ENCODE results near the gene WDR89.

Gene WDR89

GRCh38 chr14:63565448-63565847 is 76.2 kb downstream of the WDR89 start:
- H3K36me3 ChIP-seq (ENCODE audit: control insufficient read depth in 4 of 4, insufficient read depth in 4 of 4, low read length in 3 of 4): no peaks in the 10 kb centered on the region
- CTCF ChIA-PET: no interaction called here
- H3K27ac ChIP-seq (ENCODE audit: insufficient read depth in 1 of 2, low read depth in 1 of 2, low read length in 2 of 2, poor library complexity in 1 of 2, severe bottlenecking in 2 of 2): no peak overlapping the region
- POLR2A ChIA-PET: no interaction called here
- 100% methylated on average over 1 of the region's 3 CpGs for WGBS (ENCODE audit: insufficient coverage)
- H3K4me3 ChIP-seq (ENCODE audit: control insufficient read depth in 1 of 7, extremely low read depth in 1 of 7, insufficient read depth in 4 of 7, low read depth in 2 of 7, low read length in 6 of 7): no peak overlapping the region
- no peaks in the 10 kb centered on the region for H3K27me3 ChIP-seq (replicated peaks in 2 of 5; ENCODE audit: control insufficient read depth in 4 of 5, insufficient read depth in 5 of 5, low read length in 4 of 5)
- no peaks in the 10 kb centered on the region for H3K4me1 ChIP-seq (ENCODE audit: control extremely low read depth in 1 of 4, control insufficient read depth in 4 of 4, insufficient read depth in 4 of 4, low read length in 3 of 4)
- H3K9me3 ChIP-seq (ENCODE audit: control extremely low read depth in 1 of 5, control insufficient read depth in 4 of 5, insufficient read depth in 2 of 5, low read depth in 1 of 5, low read length in 4 of 5): no peaks in the 10 kb centered on the region
- DNase-seq: no peak

- H3K27me3 ChIP-seq (replicated peaks in 2 of 5; ENCODE audit: control insufficient read depth in 4 of 5, insufficient read depth in 5 of 5, low read length in 4 of 5): no peaks in the 10 kb centered on the region
- H3K9me3 ChIP-seq (ENCODE audit: control extremely low read depth in 1 of 5, control insufficient read depth in 4 of 5, insufficient read depth in 2 of 5, low read depth in 1 of 5, low read length in 4 of 5): no peaks in the 10 kb centered on the region
- ChIA-PET CTCF (no interaction called here), POLR2A (no interaction called here)
- no peak overlapping the region for H3K27ac ChIP-seq (ENCODE audit: insufficient read depth in 1 of 2, low read depth in 1 of 2, low read length in 2 of 2, poor library complexity in 1 of 2, severe bottlenecking in 2 of 2)
- no peaks in the 10 kb centered on the region for H3K4me1 ChIP-seq (ENCODE audit: control extremely low read depth in 1 of 4, control insufficient read depth in 4 of 4, insufficient read depth in 4 of 4, low read length in 3 of 4)
- no peaks in the 10 kb centered on the region for H3K36me3 ChIP-seq (ENCODE audit: control insufficient read depth in 4 of 4, insufficient read depth in 4 of 4, low read length in 3 of 4)
- H3K4me3 ChIP-seq (ENCODE audit: control insufficient read depth in 1 of 7, extremely low read depth in 1 of 7, insufficient read depth in 4 of 7, low read depth in 2 of 7, low read length in 6 of 7): no peak overlapping the region
- 13% methylated on average over 1 of the region's 1 CpG for WGBS (ENCODE audit: insufficient coverage)
- no peak for DNase-seq
These were observed 77.4 kb downstream of the WDR89 start for GRCh38 chr14:63564318-63564717.

GRCh38 chr14:63563370-63564026 is 78.2 kb downstream of the WDR89 start:
- H3K4me1 ChIP-seq (ENCODE audit: control extremely low read depth in 1 of 4, control insufficient read depth in 4 of 4, insufficient read depth in 4 of 4, low read length in 3 of 4): no peaks in the 10 kb centered on the region
- H3K27ac ChIP-seq (ENCODE audit: insufficient read depth in 1 of 2, low read depth in 1 of 2, low read length in 2 of 2, poor library complexity in 1 of 2, severe bottlenecking in 2 of 2): no peak overlapping the region
- H3K9me3 ChIP-seq (ENCODE audit: control extremely low read depth in 1 of 5, control insufficient read depth in 4 of 5, insufficient read depth in 2 of 5, low read depth in 1 of 5, low read length in 4 of 5): no peaks in the 10 kb centered on the region
- H3K27me3 ChIP-seq (replicated peaks in 2 of 5; ENCODE audit: control insufficient read depth in 4 of 5, insufficient read depth in 5 of 5, low read length in 4 of 5): no peaks in the 10 kb centered on the region
- peak in 1 of 3 donors; percentile 3 for DNase-seq
- no peaks in the 10 kb centered on the region for H3K36me3 ChIP-seq (ENCODE audit: control insufficient read depth in 4 of 4, insufficient read depth in 4 of 4, low read length in 3 of 4)
- ChIA-PET CTCF (no interaction called here), POLR2A (no interaction called here)
- H3K4me3 ChIP-seq (ENCODE audit: control insufficient read depth in 1 of 7, extremely low read depth in 1 of 7, insufficient read depth in 4 of 7, low read depth in 2 of 7, low read length in 6 of 7): no peak overlapping the region
- WGBS (ENCODE audit: insufficient coverage): 98% methylated on average over 5 of the region's 7 CpGs

- 75% methylated on average over 1 of the region's 3 CpGs for WGBS (ENCODE audit: insufficient coverage)
- DNase-seq: peak in 2 of 3 donors; percentile 7 to 22
- POLR2A ChIA-PET: no interaction called here
- H3K36me3 ChIP-seq (ENCODE audit: control insufficient read depth in 4 of 4, insufficient read depth in 4 of 4, low read length in 3 of 4): no peaks in the 10 kb centered on the region
- no peaks in the 10 kb centered on the region for H3K4me1 ChIP-seq (ENCODE audit: control extremely low read depth in 1 of 4, control insufficient read depth in 4 of 4, insufficient read depth in 4 of 4, low read length in 3 of 4)
- no peaks in the 10 kb centered on the region for H3K27me3 ChIP-seq (replicated peaks in 2 of 5; ENCODE audit: control insufficient read depth in 4 of 5, insufficient read depth in 5 of 5, low read length in 4 of 5)
- no peak overlapping the region for H3K4me3 ChIP-seq (ENCODE audit: control insufficient read depth in 1 of 7, extremely low read depth in 1 of 7, insufficient read depth in 4 of 7, low read depth in 2 of 7, low read length in 6 of 7)
- H3K9me3 ChIP-seq (ENCODE audit: control extremely low read depth in 1 of 5, control insufficient read depth in 4 of 5, insufficient read depth in 2 of 5, low read depth in 1 of 5, low read length in 4 of 5): no peaks in the 10 kb centered on the region
- CTCF ChIA-PET: no interaction called here
- H3K27ac ChIP-seq (ENCODE audit: insufficient read depth in 1 of 2, low read depth in 1 of 2, low read length in 2 of 2, poor library complexity in 1 of 2, severe bottlenecking in 2 of 2): no peak overlapping the region
These were observed 79.3 kb downstream of the WDR89 start for GRCh38 chr14:63562405-63562804.

GRCh38 chr14:63555572-63555971 is 86.1 kb downstream of the WDR89 start:
- Histone ChIP-seq H3K4me3 (ENCODE audit: control insufficient read depth in 1 of 7, extremely low read depth in 1 of 7, insufficient read depth in 4 of 7, low read depth in 2 of 7, low read length in 6 of 7) (no peak overlapping the region), H3K36me3 (ENCODE audit: control insufficient read depth in 4 of 4, insufficient read depth in 4 of 4, low read length in 3 of 4) (no peaks in the 10 kb centered on the region), H3K9me3 (ENCODE audit: control extremely low read depth in 1 of 5, control insufficient read depth in 4 of 5, insufficient read depth in 2 of 5, low read depth in 1 of 5, low read length in 4 of 5) (no peaks in the 10 kb centered on the region), H3K27me3 (replicated peaks in 2 of 5; ENCODE audit: control insufficient read depth in 4 of 5, insufficient read depth in 5 of 5, low read length in 4 of 5) (no peaks in the 10 kb centered on the region), H3K4me1 (ENCODE audit: control extremely low read depth in 1 of 4, control insufficient read depth in 4 of 4, insufficient read depth in 4 of 4, low read length in 3 of 4) (no peaks in the 10 kb centered on the region), H3K27ac (ENCODE audit: insufficient read depth in 1 of 2, low read depth in 1 of 2, low read length in 2 of 2, poor library complexity in 1 of 2, severe bottlenecking in 2 of 2) (no peak overlapping the region)
- ChIA-PET POLR2A (interaction anchor here (0.6 kb wide), 1 partner anchor 95 kb away, joined by 3 read pairs; no protein-coding TSS in a partner anchor), CTCF (no interaction called here)
- WGBS (ENCODE audit: insufficient coverage): 100% methylated on average over 3 of the region's 7 CpGs
- DNase-seq: no peak

GRCh38 chr14:63551332-63551731 is 90.3 kb downstream of the WDR89 start:
- DNase-seq: no peak
- Histone ChIP-seq H3K27ac (ENCODE audit: insufficient read depth in 1 of 2, low read depth in 1 of 2, low read length in 2 of 2, poor library complexity in 1 of 2, severe bottlenecking in 2 of 2) (no peak overlapping the region), H3K27me3 (replicated peaks in 2 of 5; ENCODE audit: control insufficient read depth in 4 of 5, insufficient read depth in 5 of 5, low read length in 4 of 5) (no peaks in the 10 kb centered on the region), H3K4me3 (ENCODE audit: control insufficient read depth in 1 of 7, extremely low read depth in 1 of 7, insufficient read depth in 4 of 7, low read depth in 2 of 7, low read length in 6 of 7) (no peak overlapping the region), H3K9me3 (ENCODE audit: control extremely low read depth in 1 of 5, control insufficient read depth in 4 of 5, insufficient read depth in 2 of 5, low read depth in 1 of 5, low read length in 4 of 5) (no peaks in the 10 kb centered on the region), H3K4me1 (ENCODE audit: control extremely low read depth in 1 of 4, control insufficient read depth in 4 of 4, insufficient read depth in 4 of 4, low read length in 3 of 4) (no peaks in the 10 kb centered on the region), H3K36me3 (ENCODE audit: control insufficient read depth in 4 of 4, insufficient read depth in 4 of 4, low read length in 3 of 4) (no peaks in the 10 kb centered on the region)
- 83% methylated on average over 3 of the region's 3 CpGs for WGBS (ENCODE audit: insufficient coverage)
- CTCF ChIA-PET: no interaction called here
- POLR2A ChIA-PET: no interaction called here

- 92% methylated on average over 6 of the region's 8 CpGs for WGBS (ENCODE audit: insufficient coverage)
- no peaks in the 10 kb centered on the region for H3K27me3 ChIP-seq (replicated peaks in 2 of 5; ENCODE audit: control insufficient read depth in 4 of 5, insufficient read depth in 5 of 5, low read length in 4 of 5)
- DNase-seq: no peak
- ChIA-PET CTCF (interaction anchor here (1.3 kb wide), 1 partner anchor 10 kb away, joined by 4 read pairs; no protein-coding TSS in a partner anchor), POLR2A (no interaction called here)
- H3K4me3 ChIP-seq (ENCODE audit: control insufficient read depth in 1 of 7, extremely low read depth in 1 of 7, insufficient read depth in 4 of 7, low read depth in 2 of 7, low read length in 6 of 7): no peak overlapping the region
- H3K4me1 ChIP-seq (ENCODE audit: control extremely low read depth in 1 of 4, control insufficient read depth in 4 of 4, insufficient read depth in 4 of 4, low read length in 3 of 4): peaks cover 0 to 12% (median 7%) of the 10 kb centered on the region in 4 experiments
- no peaks in the 10 kb centered on the region for H3K36me3 ChIP-seq (ENCODE audit: control insufficient read depth in 4 of 4, insufficient read depth in 4 of 4, low read length in 3 of 4)
- no peaks in the 10 kb centered on the region for H3K9me3 ChIP-seq (ENCODE audit: control extremely low read depth in 1 of 5, control insufficient read depth in 4 of 5, insufficient read depth in 2 of 5, low read depth in 1 of 5, low read length in 4 of 5)
- no peak overlapping the region for H3K27ac ChIP-seq (ENCODE audit: insufficient read depth in 1 of 2, low read depth in 1 of 2, low read length in 2 of 2, poor library complexity in 1 of 2, severe bottlenecking in 2 of 2)
These were observed 93.8 kb downstream of the WDR89 start for GRCh38 chr14:63547798-63548335.

Data from common myeloid progenitor, CD34-positive (primary cell).